H1 (cell line): ENCODE data around the gene ZFAND6. TPM values are rescaled to one million over a fixed set of nuclear protein-coding genes. Genes with fewer than 3 reads are reported as not detected.

Experiments
- CTCF ChIA-PET: fragments of 300-600 bp; sonication (Branson Sonifier 250); formaldehyde crosslinking; loops from one replicate; lab custom pipeline; 2021; ENCODE audit not compliant: partially characterized antibody; lab: Charles Lee
- POLR2A ChIA-PET: fragments of 300-600 bp; sonication (Branson Sonifier 250); formaldehyde crosslinking; loops from one replicate; lab custom pipeline; 2021; ENCODE audit warnings: inconsistent platforms; ENCODE audit not compliant: partially characterized antibody; lab: Charles Lee
- DNase-seq, 2 experiments: peaks; one replicate each; pipeline versions ENCODE4 v3.0.0 to v3.0.0-alpha.2; 2010 to 2022; ENCODE audit warnings: low spot score in 2 of 2, low read depth in 1 of 2, mixed read lengths in 1 of 2
- FAIRE-seq: peaks from 2 replicates; lab custom pipeline; 2011; peaks lifted over from hg19 to GRCh38; lab: Jason Lieb, UNC
- H2AFZ ChIP-seq: 2 replicates; pipeline ENCODE4 v1.8.1; 2012; ENCODE audit warnings: low read length, inconsistent platforms
- H2AK5ac ChIP-seq: 2 replicates; pipeline ENCODE4 v1.6.1; 2013; ENCODE audit warnings: low read depth, low read length
- H2BK120ac ChIP-seq: replicated peaks from 2 replicates; pipeline ENCODE3; 2013; ENCODE audit warnings: low read depth, low read length, inconsistent platforms
- H2BK12ac ChIP-seq: 2 replicates; pipeline ENCODE4 v1.6.1; 2013; ENCODE audit warnings: low read depth, low read length
- H2BK15ac ChIP-seq: 2 replicates; pipeline ENCODE4 v1.6.1; 2013; ENCODE audit warnings: low read length
- H2BK20ac ChIP-seq: 2 replicates; pipeline ENCODE4 v1.6.1; 2013; ENCODE audit warnings: low read length
- H2BK5ac ChIP-seq: 2 replicates; pipeline ENCODE4 v1.6.1; 2013; ENCODE audit warnings: low read depth, low read length
- H3K14ac ChIP-seq: 2 replicates; pipeline ENCODE4 v1.6.1; 2013; ENCODE audit warnings: inconsistent platforms; ENCODE audit not compliant: insufficient read length
- H3K18ac ChIP-seq: 2 replicates; pipeline ENCODE4 v1.6.1; 2013; ENCODE audit warnings: low read length; ENCODE audit errors: extremely low read depth
- H3K23ac ChIP-seq: 2 replicates; pipeline ENCODE4 v1.6.1; 2013; ENCODE audit warnings: inconsistent platforms; ENCODE audit not compliant: insufficient read length
- H3K23me2 ChIP-seq: 2 replicates; pipeline ENCODE4 v1.6.1; 2013; ENCODE audit warnings: low read depth, low read length
- H3K27ac ChIP-seq: 2 replicates; pipeline ENCODE4 v1.6.1; 2011; ENCODE audit warnings: low read depth, low read length, inconsistent platforms
- H3K27me3 ChIP-seq, 4 experiments: replicated peaks in 1 of 4; 1 replicate in 1 of 4; 2 replicates in 3 of 4; pipeline versions ENCODE4 v1.6.1 to v1.8.1; 2011 to 2013; ENCODE audit warnings: low read length in 3 of 4, mild to moderate bottlenecking in 3 of 4, inconsistent platforms in 2 of 4, mixed read lengths in 2 of 4, moderate library complexity in 1 of 4; ENCODE audit not compliant: control insufficient read depth in 3 of 4, insufficient read depth in 3 of 4; ENCODE audit errors: extremely low read depth in 1 of 4
- H3K36me3 ChIP-seq, 4 experiments: 2 replicates each; pipeline versions ENCODE4 v1.6.1 to v1.8.1; 2011 to 2013; ENCODE audit warnings: mild to moderate bottlenecking in 4 of 4, low read length in 3 of 4, moderate library complexity in 2 of 4, control low read depth in 1 of 4, inconsistent platforms in 1 of 4; ENCODE audit not compliant: insufficient read depth in 4 of 4, control insufficient read depth in 2 of 4
- H3K4ac ChIP-seq: replicated peaks from 2 replicates; pipeline ENCODE3; 2013; ENCODE audit warnings: low read length, low read depth, mixed read lengths, inconsistent platforms; ENCODE audit not compliant: insufficient read length
- H3K4me1 ChIP-seq, 4 experiments: replicated peaks in 1 of 4; 1 replicate in 1 of 4; 2 replicates in 3 of 4; pipeline versions ENCODE4 v1.6.1 to v1.8.1; 2011 to 2013; ENCODE audit warnings: low read length in 3 of 4, inconsistent platforms in 2 of 4, mixed read lengths in 1 of 4; ENCODE audit not compliant: insufficient read depth in 4 of 4, control insufficient read depth in 3 of 4
- H3K4me2 ChIP-seq, 2 experiments: 2 replicates each; pipeline versions ENCODE4 v1.6.1 to v1.8.1; 2011 to 2013; ENCODE audit warnings: low read depth in 2 of 2, low read length in 2 of 2, control low read depth in 1 of 2, inconsistent platforms in 1 of 2, mild to moderate bottlenecking in 1 of 2; ENCODE audit not compliant: insufficient read depth in 1 of 2
- H3K4me3 ChIP-seq, 4 experiments: fragments of 200-600, 300-600 bp in 1 of 4; sonication (generic), shearing (Covaris generic), sonication (Bioruptor Twin) in 1 of 4; 2 replicates each; pipeline versions ENCODE4 v1.5.1 to v1.8.1; 2011 to 2016; ENCODE audit warnings: low read length in 4 of 4, low read depth in 3 of 4, control low read depth in 2 of 4, inconsistent platforms in 2 of 4, mild to moderate bottlenecking in 2 of 4, mixed read lengths in 1 of 4, moderate library complexity in 1 of 4; ENCODE audit not compliant: insufficient read depth in 2 of 4; ENCODE audit errors: extremely low read depth in 1 of 4
- H3K56ac ChIP-seq: replicated peaks from 2 replicates; pipeline ENCODE3; 2013; ENCODE audit warnings: low read depth, mild to moderate bottlenecking, mixed read lengths, low read length, inconsistent platforms; ENCODE audit not compliant: insufficient read length
- H3K79me1 ChIP-seq: 2 replicates; pipeline ENCODE4 v1.6.1; 2013; ENCODE audit warnings: low read depth, low read length, control low read depth
- H3K79me2 ChIP-seq, 2 experiments: 2 replicates each; pipeline versions ENCODE4 v1.6.1 to v1.8.1; 2012 to 2013; ENCODE audit warnings: low read length in 2 of 2, mild to moderate bottlenecking in 2 of 2, inconsistent platforms in 1 of 2; ENCODE audit not compliant: insufficient read depth in 2 of 2, control insufficient read depth in 1 of 2
- H3K9ac ChIP-seq, 4 experiments: replicated peaks in 1 of 4; 1 replicate in 1 of 4; 2 replicates in 3 of 4; pipeline versions ENCODE4 v1.6.1 to v1.8.1; 2011 to 2013; ENCODE audit warnings: low read depth in 3 of 4, low read length in 3 of 4, control low read depth in 2 of 4, mild to moderate bottlenecking in 2 of 4, moderate library complexity in 2 of 4, inconsistent platforms in 1 of 4; ENCODE audit errors: extremely low read depth in 1 of 4
- H3K9me3 ChIP-seq, 2 experiments: 2 replicates each; pipeline versions ENCODE4 v1.6.1 to v1.8.1; 2012 to 2013; ENCODE audit warnings: mild to moderate bottlenecking in 2 of 2, moderate library complexity in 2 of 2, control low read depth in 1 of 2, inconsistent platforms in 1 of 2, low read depth in 1 of 2, low read length in 1 of 2, mixed read lengths in 1 of 2; ENCODE audit not compliant: insufficient read depth in 2 of 2
- H4K20me1 ChIP-seq, 2 experiments: replicated peaks in 1 of 2; 2 replicates each; pipeline versions ENCODE3 to v1.8.1; 2011 to 2013; ENCODE audit warnings: inconsistent platforms in 2 of 2, low read length in 2 of 2, mild to moderate bottlenecking in 1 of 2; ENCODE audit not compliant: insufficient read depth in 2 of 2, control insufficient read depth in 1 of 2
- H4K5ac ChIP-seq: 2 replicates; pipeline ENCODE4 v1.6.1; 2013; ENCODE audit warnings: low read length, low read depth, mixed read lengths, inconsistent platforms; ENCODE audit not compliant: insufficient read length
- H4K8ac ChIP-seq: 2 replicates; pipeline ENCODE4 v1.8.0; 2013; ENCODE audit warnings: mild to moderate bottlenecking, moderate library complexity, low read length, inconsistent platforms; ENCODE audit not compliant: insufficient read depth; ENCODE audit errors: extremely low read depth
- H4K91ac ChIP-seq: replicated peaks from 2 replicates; pipeline ENCODE3; 2013; ENCODE audit warnings: low read length, mixed read lengths, inconsistent platforms; ENCODE audit not compliant: insufficient read length
- BRCA1 ChIP-seq: IDR thresholded peaks from 2 replicates; pipeline ENCODE4 v1.6.1; 2012; ENCODE audit warnings: low read depth, low read length, improper control_type of control experiment
- CBX5 ChIP-seq: fragments of 300-800, 300-1000 bp; sonication (generic); IDR thresholded peaks from 2 replicates; pipeline ENCODE4 v1.7.1; 2016; ENCODE audit warnings: antibody characterized with exemption, low read length, low read depth
- CBX8 ChIP-seq: fragments of 300-800, 300-1000 bp; sonication (generic); IDR thresholded peaks from 2 replicates; pipeline ENCODE4 v1.7.1; 2016; ENCODE audit warnings: low read depth, low read length, borderline replicate concordance
- CEBPB ChIP-seq: IDR thresholded peaks from 2 replicates; pipeline ENCODE4 v1.6.1; 2012; ENCODE audit warnings: low read depth, low read length
- CHD1 ChIP-seq: IDR thresholded peaks from 2 replicates; pipeline ENCODE4 v1.6.1; 2012; ENCODE audit warnings: low read depth, low read length, improper control_type of control experiment
- KDM1A ChIP-seq: fragments of 200-600, 300-600 bp; sonication (generic); IDR thresholded peaks from 2 replicates; pipeline ENCODE4 v1.7.1; 2016; ENCODE audit warnings: mild to moderate bottlenecking, low read length, borderline replicate concordance
- KDM5A ChIP-seq: fragments of 200-600 bp; IDR thresholded peaks from 2 replicates; pipeline ENCODE4 v1.7.1; 2012; ENCODE audit warnings: mild to moderate bottlenecking, low read length, inconsistent platforms, mixed read lengths
- RAD21 ChIP-seq, 2 experiments: IDR thresholded peaks in 1 of 2; conservative IDR thresholded peaks in 1 of 2; 2 replicates each; pipeline ENCODE4 v1.6.1; 2011; ENCODE audit warnings: low read depth in 2 of 2, low read length in 2 of 2, improper control_type of control experiment in 1 of 2, inconsistent platforms in 1 of 2, mild to moderate bottlenecking in 1 of 2, moderate library complexity in 1 of 2
- SIN3A ChIP-seq, 2 experiments: IDR thresholded peaks in 1 of 2; conservative IDR thresholded peaks in 1 of 2; 2 replicates each; pipeline ENCODE4 v1.6.1; 2011 to 2012; ENCODE audit warnings: low read length in 2 of 2, improper control_type of control experiment in 1 of 2, low read depth in 1 of 2, mild to moderate bottlenecking in 1 of 2
- SIX5 ChIP-seq: IDR thresholded peaks from 2 replicates; pipeline ENCODE4 v1.6.1; 2011; ENCODE audit warnings: mild to moderate bottlenecking, low read depth, low read length
- SP4 ChIP-seq: IDR thresholded peaks from 2 replicates; pipeline ENCODE4 v1.6.1; 2012; ENCODE audit warnings: low read length, inconsistent platforms
- SUZ12 ChIP-seq: fragments of 200-600 bp; sonication (generic); IDR thresholded peaks from 2 replicates; pipeline ENCODE4 v1.6.1; 2012; ENCODE audit warnings: mild to moderate bottlenecking, inconsistent platforms, low read length, moderate library complexity, mixed read lengths
- ZNF274 ChIP-seq: IDR thresholded peaks from 2 replicates; pipeline ENCODE4 v1.7.0; 2012; ENCODE audit warnings: low read length, borderline replicate concordance; ENCODE audit errors: extremely low read depth
- WGBS, 2 experiments: shearing (Covaris generic) in 1 of 2; methylation state at CpG; one replicate each; pipeline versions ENCODE4 v1.1.6 to v1.1.7; 2013 to 2015; ENCODE audit warnings: low lambda C conversion rate in 2 of 2, mixed read lengths in 2 of 2, inconsistent platforms in 1 of 2, low coverage in 1 of 2, missing lambda C conversion rate in 1 of 2; ENCODE audit not compliant: insufficient replicate concordance in 2 of 2, insufficient coverage in 1 of 2, insufficient read length in 1 of 2; ENCODE audit errors: extremely low coverage in 1 of 2, missing lambda C conversion rate in 1 of 2; 5-methylcytosine and 5-hydroxymethylcytosine counted together
- polyA plus RNA-seq, 7 experiments: library from polyadenylated mRNA; depleted of rRNA in 3 of 7; stranded (reverse) in 5 of 7; unstranded in 2 of 7; fragments of >200 nt in 5 of 7; fragments of 200-250 nt in 2 of 7; gene quantifications; 1 replicate in 5 of 7; 2 replicates in 1 of 7; 4 replicates in 1 of 7; pipeline versions ENCODE4 v1.2.1 to v1.2.3, GENCODE V29; 2011 to 2013; ENCODE audit warnings: missing spikeins in 2 of 7, mixed read lengths in 2 of 7
- total RNA-seq: library from RNA; stranded (reverse); fragmentation: NEBNext Ultra II Directional; extraction: Animal tissue kit (Norgen Biotek cat#: 25700); gene quantifications from 2 replicates; pipeline ENCODE4 v1.2.1, GENCODE V29; 2021
- TF ChIP-seq, protein P1 (sequence below): IDR thresholded peaks from 2 replicates; pipeline ENCODE4 v1.6.1; 2012; ENCODE audit warnings: inconsistent platforms

The ZFAND6 gene
- total and polyA plus RNA-seq, 2 of the 8 experiments (the other 6 are each of a cell fraction or from before 2014, with no cell fraction given) = 136 to 237 TPM

DNA sequence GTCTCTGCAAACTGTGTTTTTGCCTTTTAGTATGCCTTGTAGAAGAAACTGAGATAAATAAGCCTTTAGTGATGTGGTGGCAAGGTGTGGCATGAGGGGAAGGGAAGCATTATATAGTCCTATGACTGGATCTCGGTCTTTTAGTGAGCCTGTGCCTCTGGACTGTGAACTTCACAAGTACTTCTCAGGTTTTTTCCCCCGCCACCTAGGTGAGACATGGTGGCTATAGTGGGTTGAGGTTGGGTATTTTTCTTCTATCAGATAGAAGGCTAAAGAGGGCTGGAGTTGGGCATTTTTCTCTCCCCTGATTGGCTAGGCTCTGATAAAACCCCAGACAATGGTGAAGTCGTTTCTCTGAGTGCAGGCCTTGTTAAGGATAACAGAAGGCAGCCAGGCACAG lies 38.7 kb upstream of the ZFAND6 start:
- no peak overlapping the region for H3K4ac ChIP-seq
- H4K5ac ChIP-seq = no peak overlapping the region
- ChIA-PET CTCF (interaction anchor here (1.5 kb wide), 1 partner anchor 69 kb away, joined by 3 read pairs; no protein-coding TSS in a partner anchor), POLR2A (no interaction called here)
- no peak overlapping the region for H3K18ac ChIP-seq
- no peak overlapping the region for H2AK5ac ChIP-seq
- no peak overlapping the region for H3K4me2 ChIP-seq
- no peak overlapping the region for H3K14ac ChIP-seq
- no peaks in the 10 kb centered on the region for H3K4me1 ChIP-seq
- H2BK12ac ChIP-seq = no peak overlapping the region
- H3K79me1 ChIP-seq = no peaks in the 10 kb centered on the region
- no peak overlapping the region for H4K91ac ChIP-seq
- WGBS, 2 experiments = 89% methylated on average over 3 of the region's 3 CpGs; no CpG with 5 or more reads in 1 of the 2 experiments
- H3K23ac ChIP-seq = no peak overlapping the region
- H2BK5ac ChIP-seq = no peak overlapping the region
- no peak overlapping the region for H3K56ac ChIP-seq
- H4K8ac ChIP-seq = no peak overlapping the region
- H3K79me2 ChIP-seq = no peaks in the 10 kb centered on the region
- no peaks in the 10 kb centered on the region for H3K36me3 ChIP-seq
- H3K27ac ChIP-seq = no peak overlapping the region
- no peak overlapping the region for H3K4me3 ChIP-seq
- H2BK15ac ChIP-seq = no peak overlapping the region
- no peaks in the 10 kb centered on the region for H4K20me1 ChIP-seq
- no peak overlapping the region for H2BK20ac ChIP-seq
- FAIRE-seq (no peak), DNase-seq (no peak)
- H3K9me3 ChIP-seq = no peaks in the 10 kb centered on the region; a peak in 1 of 4 replicates
- H2AFZ ChIP-seq = no peak overlapping the region
- no peaks in the 10 kb centered on the region for H3K23me2 ChIP-seq
- no peaks in the 10 kb centered on the region for H3K27me3 ChIP-seq
- no peak overlapping the region for H2BK120ac ChIP-seq
- no peak overlapping the region for H3K9ac ChIP-seq
- no peak for TF ChIP-seq RAD21 (IDR thresholded peaks at IDR 0.05 in 1 of 2, conservative IDR thresholded peaks at IDR 0.05 in 1 of 2; ENCODE audit: low read depth in 2 of 2, low read length in 2 of 2)
- TF ChIP-seq CHD1 = no peak
- TF ChIP-seq, protein P1, sequence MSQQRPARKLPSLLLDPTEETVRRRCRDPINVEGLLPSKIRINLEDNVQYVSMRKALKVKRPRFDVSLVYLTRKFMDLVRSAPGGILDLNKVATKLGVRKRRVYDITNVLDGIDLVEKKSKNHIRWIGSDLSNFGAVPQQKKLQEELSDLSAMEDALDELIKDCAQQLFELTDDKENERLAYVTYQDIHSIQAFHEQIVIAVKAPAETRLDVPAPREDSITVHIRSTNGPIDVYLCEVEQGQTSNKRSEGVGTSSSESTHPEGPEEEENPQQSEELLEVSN = no peak
- no peak for TF ChIP-seq CBX8
- TF ChIP-seq KDM5A = no peak
- TF ChIP-seq KDM1A = no peak
- no peak for TF ChIP-seq SIX5
- no peak for TF ChIP-seq SUZ12
- TF ChIP-seq CBX5 = no peak
- no peak for TF ChIP-seq SIN3A (conservative IDR thresholded peaks at IDR 0.05 in 1 of 2, IDR thresholded peaks at IDR 0.05 in 1 of 2; ENCODE audit: low read depth in 1 of 2, low read length in 2 of 2)
- no peak for TF ChIP-seq CEBPB
- no peak for TF ChIP-seq SP4
- no peak for TF ChIP-seq BRCA1
- TF ChIP-seq ZNF274 = no peak
